KMS-11 (cell line): Measurements from ENCODE around the gene MILR1.
A peak's percentile ranks its signal among the peaks of the same experiment; 100 is the strongest.
"Not testable (repeated sequence)": the region's sequence is repeated elsewhere in the genome, so short reads cannot be mapped to it uniquely, and the experiment has no call there.

Experiments used
- H2AFZ ChIP-seq: fragments of 200-600 bp; sonication (generic); 2 replicates; pipeline ENCODE4 v1.6.1; 2016; ENCODE audit warnings: antibody characterized with exemption, mixed run types, low read depth
- H3K27ac ChIP-seq: fragments of 200-600 bp; sonication (generic); 2 replicates; pipeline ENCODE4 v1.6.1; 2016; ENCODE audit warnings: mild to moderate bottlenecking, mixed run types
- H3K27me3 ChIP-seq: fragments of 200-600 bp; sonication (generic); 2 replicates; pipeline ENCODE4 v1.6.1; 2017; ENCODE audit warnings: mild to moderate bottlenecking, low read depth, mixed run types, moderate library complexity; ENCODE audit not compliant: insufficient read depth
- H3K36me3 ChIP-seq: fragments of 200-600 bp; sonication (generic); 2 replicates; pipeline ENCODE4 v1.6.1; 2017; ENCODE audit warnings: mild to moderate bottlenecking, mixed run types; ENCODE audit not compliant: insufficient read depth
- H3K4me1 ChIP-seq: fragments of 200-600 bp; sonication (generic); 2 replicates; pipeline ENCODE4 v1.6.1; 2016; ENCODE audit warnings: mild to moderate bottlenecking, low read depth, mixed run types; ENCODE audit not compliant: poor library complexity, severe bottlenecking
- H3K4me2 ChIP-seq: fragments of 200-600 bp; sonication (generic); 2 replicates; pipeline ENCODE4 v1.7.0; 2016; ENCODE audit warnings: mild to moderate bottlenecking, mixed run types
- H3K4me3 ChIP-seq: fragments of 200-600 bp; sonication (generic); IDR thresholded peaks from 2 replicates; pipeline ENCODE4 v1.6.1; 2017; ENCODE audit warnings: low read depth, low read length, mixed read lengths; ENCODE audit not compliant: insufficient read depth
- H3K79me2 ChIP-seq: fragments of 200-600 bp; sonication (generic); 2 replicates; pipeline ENCODE4 v1.6.1; 2016; ENCODE audit warnings: low read depth, mixed run types; ENCODE audit not compliant: insufficient read depth
- H3K9ac ChIP-seq: fragments of 200-600 bp; sonication (generic); 2 replicates; pipeline ENCODE4 v1.6.1; 2016; ENCODE audit warnings: mild to moderate bottlenecking, mixed run types
- H4K20me1 ChIP-seq: fragments of 200-600 bp; sonication (generic); 2 replicates; pipeline ENCODE4 v1.6.1; 2016; ENCODE audit warnings: mild to moderate bottlenecking, mixed run types; ENCODE audit not compliant: insufficient read depth
- TF ChIP-seq, protein P1 (sequence below): fragments of 200-600 bp; sonication (generic); conservative IDR thresholded peaks from 2 replicates; pipeline ENCODE4 v1.6.1; 2017; ENCODE audit warnings: low read depth, mild to moderate bottlenecking, antibody characterized with exemption, low read length, moderate library complexity, mixed read lengths

MILR1 gene

DNA sequence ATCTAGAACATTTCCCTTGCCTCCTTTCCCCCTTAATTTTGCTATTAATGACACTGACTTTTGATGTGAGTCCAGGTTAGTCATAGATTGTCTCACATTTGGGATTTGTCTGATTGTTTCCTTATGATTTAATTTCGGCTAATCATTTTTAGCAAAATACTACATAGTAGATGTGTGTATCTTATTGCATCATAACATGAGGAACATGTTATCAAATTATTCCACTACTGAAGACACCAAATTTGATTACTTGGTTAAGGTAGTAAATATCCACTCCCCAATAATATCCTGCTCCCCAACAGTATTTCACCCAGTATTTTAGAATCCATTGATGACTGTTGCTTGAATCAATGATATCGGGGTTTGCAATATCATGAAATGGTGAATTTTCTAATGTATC, 45.2 kb downstream of the MILR1 start:
- TF ChIP-seq, protein P1, sequence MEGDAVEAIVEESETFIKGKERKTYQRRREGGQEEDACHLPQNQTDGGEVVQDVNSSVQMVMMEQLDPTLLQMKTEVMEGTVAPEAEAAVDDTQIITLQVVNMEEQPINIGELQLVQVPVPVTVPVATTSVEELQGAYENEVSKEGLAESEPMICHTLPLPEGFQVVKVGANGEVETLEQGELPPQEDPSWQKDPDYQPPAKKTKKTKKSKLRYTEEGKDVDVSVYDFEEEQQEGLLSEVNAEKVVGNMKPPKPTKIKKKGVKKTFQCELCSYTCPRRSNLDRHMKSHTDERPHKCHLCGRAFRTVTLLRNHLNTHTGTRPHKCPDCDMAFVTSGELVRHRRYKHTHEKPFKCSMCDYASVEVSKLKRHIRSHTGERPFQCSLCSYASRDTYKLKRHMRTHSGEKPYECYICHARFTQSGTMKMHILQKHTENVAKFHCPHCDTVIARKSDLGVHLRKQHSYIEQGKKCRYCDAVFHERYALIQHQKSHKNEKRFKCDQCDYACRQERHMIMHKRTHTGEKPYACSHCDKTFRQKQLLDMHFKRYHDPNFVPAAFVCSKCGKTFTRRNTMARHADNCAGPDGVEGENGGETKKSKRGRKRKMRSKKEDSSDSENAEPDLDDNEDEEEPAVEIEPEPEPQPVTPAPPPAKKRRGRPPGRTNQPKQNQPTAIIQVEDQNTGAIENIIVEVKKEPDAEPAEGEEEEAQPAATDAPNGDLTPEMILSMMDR: no peak
- Histone ChIP-seq H3K4me3 (no peak overlapping the region), H3K36me3 (0 out of 2 replicates have a peak, but pooled peaks cover 4% of the 10 kb centered on the region), H3K4me1 (peaks cover 41% of the 10 kb centered on the region), H2AFZ (no peak overlapping the region), H3K27ac (no peak overlapping the region), H3K9ac (no peak overlapping the region), H3K27me3 (no peaks in the 10 kb centered on the region), H4K20me1 (no peaks in the 10 kb centered on the region; the same call in 1 of the 2 replicates), H3K79me2 (peaks cover 34% of the 10 kb centered on the region), H3K4me2 (peak overlapping the region; percentile 11; the same call in 1 of the 2 replicates)

DNA sequence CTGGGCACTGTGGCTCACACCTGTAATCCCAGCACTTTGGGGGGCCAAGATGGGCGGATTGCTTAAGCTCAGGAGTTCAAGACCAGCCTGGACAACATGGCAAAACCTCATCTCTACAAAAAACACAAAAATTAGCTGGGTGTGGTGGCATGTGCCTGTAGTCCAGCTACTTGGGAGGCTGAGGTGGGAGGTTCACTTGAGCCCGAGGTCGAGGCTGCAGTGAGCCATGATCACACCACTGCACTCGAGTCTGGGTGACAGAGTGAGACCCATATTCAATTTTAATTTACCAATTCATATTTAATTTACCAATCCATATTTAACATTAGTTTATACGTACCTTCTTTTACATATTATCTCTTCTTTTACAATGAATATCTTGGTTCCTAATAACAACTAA, 46.4 kb downstream of the MILR1 start:
- peaks cover 16% of the 10 kb centered on the region; the same call in 1 of the 2 replicates for H3K36me3 ChIP-seq
- H3K79me2 ChIP-seq: peaks cover 42% of the 10 kb centered on the region
- H3K4me3 ChIP-seq, H3K9ac ChIP-seq, H4K20me1 ChIP-seq, H2AFZ ChIP-seq, H3K27ac ChIP-seq, H3K27me3 ChIP-seq: not testable (repeated sequence)
- peak overlapping the region; percentile 44 for H3K4me2 ChIP-seq
- H3K4me1 ChIP-seq: peaks cover 53% of the 10 kb centered on the region

DNA sequence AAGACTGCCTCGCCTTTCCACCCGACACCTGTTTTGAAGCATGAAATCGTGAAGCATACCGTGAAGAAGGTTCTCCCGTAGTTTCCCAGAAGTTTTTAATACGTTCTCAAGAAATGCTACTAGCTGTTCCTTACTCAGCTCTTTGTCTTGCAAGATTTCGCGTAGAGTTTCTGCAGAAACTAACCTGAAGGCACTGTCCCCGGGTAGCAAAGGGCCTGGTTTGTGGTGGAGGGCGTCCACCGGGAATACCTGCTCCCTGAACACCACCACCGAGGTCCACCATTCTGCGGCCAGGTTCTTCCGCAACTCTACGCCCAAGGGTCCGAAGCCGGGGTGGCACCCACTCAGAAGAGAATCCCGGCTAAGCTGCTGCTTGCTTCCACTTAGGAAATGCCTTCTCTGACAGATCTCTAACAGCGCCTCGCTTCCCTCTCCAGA, 47.5 kb downstream of the MILR1 start:
- Histone ChIP-seq H3K4me2 (peak overlapping the region; percentile 44), H3K27me3 (no peaks in the 10 kb centered on the region), H2AFZ (peak overlapping the region; percentile 68), H3K36me3 (peaks cover 23% of the 10 kb centered on the region; the same call in 1 of the 2 replicates), H3K9ac (peak overlapping the region; percentile 41), H3K4me3 (peak overlapping the region; percentile 34), H4K20me1 (peaks cover 19% of the 10 kb centered on the region; the same call in 1 of the 2 replicates), H3K27ac (peak overlapping the region; percentile 59), H3K4me1 (peaks cover 63% of the 10 kb centered on the region), H3K79me2 (peaks cover 53% of the 10 kb centered on the region)
- TF ChIP-seq, protein P1: 0 out of 2 replicates have a peak, but pooled peaks have one; percentile 9

- TF ChIP-seq, protein P1: peak; percentile 86
- H3K9ac ChIP-seq: peak within 1 kb of the TSS; percentile 41
- peak within 1 kb of the TSS; percentile 44 for H3K4me2 ChIP-seq
- H2AFZ ChIP-seq: peak within 1 kb of the TSS; percentile 68
- no peaks in the 10 kb centered on the region for H3K27me3 ChIP-seq
- peaks cover 59% of the 10 kb centered on the region for H3K79me2 ChIP-seq
- peak within 1 kb of the TSS; percentile 59 for H3K27ac ChIP-seq
- peak within 1 kb of the TSS; percentile 34 for H3K4me3 ChIP-seq
- peaks cover 70% of the 10 kb centered on the region for H3K4me1 ChIP-seq
- peaks cover 29% of the 10 kb centered on the region; the same call in 1 of the 2 replicates for H3K36me3 ChIP-seq
- H4K20me1 ChIP-seq: peaks cover 24% of the 10 kb centered on the region; the same call in 1 of the 2 replicates
Observed at GRCh38 chr17:64496786-64497564, 48.1 kb downstream of the MILR1 start, which contains the start of gene POLG2. TSS of gene POLG2 (minus strand) at chr17:64497054. CDS start at chr17:64496968, 86 bp downstream.
